ENCODE measurements around the gene HADH.

GRCh38 chr4:108031427-108032083 lies 41.9 kb downstream of the HADH start:
- TF ChIP-seq EZH2 (IDR thresholded peaks at IDR 0.05; ENCODE audit: insufficient read depth, poor library complexity, severe bottlenecking) = no peak
- TF ChIP-seq EZH2phosphoT487 (IDR thresholded peaks at IDR 0.05; ENCODE audit: insufficient read depth, low read depth) = no peak
